Right atrium auricular region (tissue), 2 donors: ENCODE results near the gene FKBP9. TPM values are rescaled to one million over a fixed set of nuclear protein-coding genes. Genes with fewer than 3 reads are reported as not detected.
"Not testable (repeated sequence)": the region's sequence is repeated elsewhere in the genome, so short reads cannot be mapped to it uniquely, and the experiment has no call there.

Experiments
- DNase-seq: peaks from one replicate; pipeline ENCODE4 v3.0.0-alpha.2; 2019; ENCODE audit warnings: low spot score
- H3K27ac ChIP-seq, 2 donors: fragments of 200-600 bp; sonication (generic); 1 replicate in 1 of 2; 2 replicates in 1 of 2; pipeline ENCODE4 v1.5.1; 2016 to 2019
- H3K27me3 ChIP-seq, 2 donors: fragments of 200-600 bp; sonication (generic); one replicate each; pipeline versions ENCODE4 v1.5.1 to v1.6.0; 2017 to 2019
- H3K36me3 ChIP-seq: fragments of 200-600 bp; sonication (generic); one replicate; pipeline ENCODE4 v1.5.1; 2016
- H3K4me1 ChIP-seq, 2 donors: fragments of 200-600 bp; sonication (generic); one replicate each; pipeline versions ENCODE4 v1.5.1 to v1.6.0; 2017 to 2019
- H3K4me3 ChIP-seq, 2 donors: fragments of 200-600 bp; sonication (generic); 1 replicate in 1 of 2; 2 replicates in 1 of 2; pipeline ENCODE4 v1.5.1; 2017 to 2019; ENCODE audit warnings: mild to moderate bottlenecking in 1 of 2, moderate library complexity in 1 of 2
- H3K9me3 ChIP-seq, 2 donors: fragments of 200-600 bp; sonication (generic); one replicate each; pipeline ENCODE4 v1.5.1; 2019
- total RNA-seq, 2 donors: library from RNA; depleted of rRNA; stranded (reverse); fragments of >200 nt; gene quantifications; one replicate each; pipeline ENCODE4 v1.1.0, GENCODE V29; 2016
- TF ChIP-seq, protein P1 (sequence below), 2 donors: fragments of 200-600 bp; sonication (generic); IDR thresholded peaks; one replicate each; pipeline ENCODE4 v1.5.1; 2019; ENCODE audit warnings: antibody characterized with exemption in 2 of 2

FKBP9 gene, protein sequence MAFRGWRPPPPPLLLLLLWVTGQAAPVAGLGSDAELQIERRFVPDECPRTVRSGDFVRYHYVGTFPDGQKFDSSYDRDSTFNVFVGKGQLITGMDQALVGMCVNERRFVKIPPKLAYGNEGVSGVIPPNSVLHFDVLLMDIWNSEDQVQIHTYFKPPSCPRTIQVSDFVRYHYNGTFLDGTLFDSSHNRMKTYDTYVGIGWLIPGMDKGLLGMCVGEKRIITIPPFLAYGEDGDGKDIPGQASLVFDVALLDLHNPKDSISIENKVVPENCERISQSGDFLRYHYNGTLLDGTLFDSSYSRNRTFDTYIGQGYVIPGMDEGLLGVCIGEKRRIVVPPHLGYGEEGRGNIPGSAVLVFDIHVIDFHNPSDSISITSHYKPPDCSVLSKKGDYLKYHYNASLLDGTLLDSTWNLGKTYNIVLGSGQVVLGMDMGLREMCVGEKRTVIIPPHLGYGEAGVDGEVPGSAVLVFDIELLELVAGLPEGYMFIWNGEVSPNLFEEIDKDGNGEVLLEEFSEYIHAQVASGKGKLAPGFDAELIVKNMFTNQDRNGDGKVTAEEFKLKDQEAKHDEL
- 100 to 1,000 TPM in 1 of 2 donors, 10 to 100 TPM in 1; 73.3 to 129 TPM for total RNA-seq

DNA sequence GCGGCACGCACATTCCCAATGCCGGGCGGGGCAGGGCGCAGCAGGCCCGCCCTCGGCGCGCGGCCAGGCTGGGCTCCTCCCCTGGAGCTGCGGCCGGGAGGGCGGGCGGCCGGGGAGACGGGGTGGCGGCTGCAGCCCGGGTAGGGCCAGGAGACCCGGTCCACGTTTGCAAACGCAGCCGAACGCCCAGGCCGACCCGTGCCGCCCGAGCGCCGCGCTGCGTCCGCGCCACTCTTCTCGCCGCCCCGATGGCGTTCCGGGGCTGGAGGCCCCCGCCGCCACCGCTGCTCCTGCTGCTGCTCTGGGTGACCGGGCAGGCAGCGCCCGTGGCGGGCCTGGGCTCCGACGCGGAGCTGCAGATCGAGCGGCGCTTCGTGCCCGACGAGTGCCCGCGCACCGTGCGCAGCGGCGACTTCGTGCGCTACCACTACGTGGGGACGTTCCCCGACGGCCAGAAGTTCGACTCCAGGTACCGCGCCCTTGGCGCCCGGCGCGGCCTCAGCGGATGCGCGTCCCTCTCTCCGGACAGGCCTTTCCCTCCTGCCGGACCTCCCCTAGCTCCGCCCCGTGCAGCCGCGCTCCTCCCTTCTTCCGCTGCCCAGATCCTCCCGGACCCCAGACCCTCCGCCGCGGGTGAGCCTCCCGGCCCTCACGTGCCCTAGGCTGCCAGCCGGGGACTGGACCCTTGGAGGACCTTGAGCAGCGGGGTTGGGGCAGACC, at the start of gene FKBP9:
Gene FKBP9, plus strand, starts transcription at position 115 of the 720 bp plus-strand sequence. Its CDS starts 134 bp downstream, at position 249.
- Histone ChIP-seq H3K36me3 (no peaks in the 10 kb centered on the region), H3K27ac (peak within 1 kb of the TSS; percentile 89 to 97), H3K9me3 (no peaks in the 10 kb centered on the region), H3K4me1 (peaks cover 0 to 10% of the 10 kb centered on the region in 2 donors), H3K4me3 (peak within 1 kb of the TSS; percentile 94 to 97), H3K27me3 (no peaks in the 10 kb centered on the region)
- peak; percentile 66 for DNase-seq
- TF ChIP-seq, protein P1, sequence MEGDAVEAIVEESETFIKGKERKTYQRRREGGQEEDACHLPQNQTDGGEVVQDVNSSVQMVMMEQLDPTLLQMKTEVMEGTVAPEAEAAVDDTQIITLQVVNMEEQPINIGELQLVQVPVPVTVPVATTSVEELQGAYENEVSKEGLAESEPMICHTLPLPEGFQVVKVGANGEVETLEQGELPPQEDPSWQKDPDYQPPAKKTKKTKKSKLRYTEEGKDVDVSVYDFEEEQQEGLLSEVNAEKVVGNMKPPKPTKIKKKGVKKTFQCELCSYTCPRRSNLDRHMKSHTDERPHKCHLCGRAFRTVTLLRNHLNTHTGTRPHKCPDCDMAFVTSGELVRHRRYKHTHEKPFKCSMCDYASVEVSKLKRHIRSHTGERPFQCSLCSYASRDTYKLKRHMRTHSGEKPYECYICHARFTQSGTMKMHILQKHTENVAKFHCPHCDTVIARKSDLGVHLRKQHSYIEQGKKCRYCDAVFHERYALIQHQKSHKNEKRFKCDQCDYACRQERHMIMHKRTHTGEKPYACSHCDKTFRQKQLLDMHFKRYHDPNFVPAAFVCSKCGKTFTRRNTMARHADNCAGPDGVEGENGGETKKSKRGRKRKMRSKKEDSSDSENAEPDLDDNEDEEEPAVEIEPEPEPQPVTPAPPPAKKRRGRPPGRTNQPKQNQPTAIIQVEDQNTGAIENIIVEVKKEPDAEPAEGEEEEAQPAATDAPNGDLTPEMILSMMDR (IDR thresholded peaks at IDR 0.05): peak in 1 of 2 donors; percentile 16

DNA sequence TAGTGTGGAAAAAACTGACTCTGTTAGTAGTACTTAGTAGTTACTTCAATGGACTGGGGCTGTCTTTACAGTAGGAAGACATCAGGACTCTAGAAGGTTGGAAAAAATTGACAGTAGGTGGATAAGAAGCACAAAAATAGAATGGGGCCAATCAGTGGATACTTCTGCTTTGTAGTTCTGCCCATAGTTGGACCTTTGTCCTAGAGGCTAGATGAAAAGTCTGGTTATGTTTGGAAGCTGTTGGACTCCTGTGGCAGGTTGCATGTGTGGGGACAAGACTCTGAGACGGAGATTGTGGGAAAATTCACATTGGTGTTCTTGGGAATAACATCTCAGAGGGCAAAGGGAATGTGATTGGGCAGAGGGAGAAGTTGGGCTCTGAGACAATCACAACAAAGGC, 47.0 kb upstream of the FKBP9 start:
- TF ChIP-seq, protein P1 (IDR thresholded peaks at IDR 0.05): no peak

DNA sequence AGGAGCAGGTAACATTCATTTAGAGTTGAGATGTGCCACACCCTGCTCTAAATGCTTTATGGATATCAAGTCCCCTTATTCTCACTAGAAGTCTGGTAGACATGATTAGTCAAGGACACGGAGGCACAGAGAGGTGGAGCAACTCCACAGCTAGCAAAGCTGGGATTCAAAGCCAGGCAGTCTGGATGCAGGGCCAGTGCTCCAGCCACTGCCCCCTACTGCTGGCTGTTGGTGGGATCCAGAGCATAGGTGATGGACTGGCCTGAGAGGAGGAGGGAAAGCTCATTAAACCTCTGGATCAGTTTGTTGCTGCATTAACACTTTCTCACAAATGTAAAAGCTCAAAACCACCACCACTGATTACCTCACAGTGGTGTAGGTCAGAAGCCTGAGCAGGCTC, 43.1 kb upstream of the FKBP9 start:
- H3K36me3 ChIP-seq: peaks cover 43% of the 10 kb centered on the region
- no peak overlapping the region for H3K4me3 ChIP-seq
- DNase-seq: no peak
- H3K27me3 ChIP-seq: no peaks in the 10 kb centered on the region
- H3K27ac ChIP-seq: no peak overlapping the region
- peaks cover 0 to 5% of the 10 kb centered on the region in 2 donors for H3K4me1 ChIP-seq
- no peaks in the 10 kb centered on the region for H3K9me3 ChIP-seq
- TF ChIP-seq, protein P1 (IDR thresholded peaks at IDR 0.05): peak in 1 of 2 donors; percentile 9

More for the DNA sequence above, 47.0 kb upstream of the FKBP9 start:
- Histone ChIP-seq H3K4me3 (no peak overlapping the region), H3K27me3 (no peaks in the 10 kb centered on the region), H3K4me1 (peaks cover 0 to 10% of the 10 kb centered on the region in 2 donors), H3K27ac (no peak overlapping the region), H3K9me3 (no peaks in the 10 kb centered on the region), H3K36me3 (peaks cover 13% of the 10 kb centered on the region)
- no peak for DNase-seq

DNA sequence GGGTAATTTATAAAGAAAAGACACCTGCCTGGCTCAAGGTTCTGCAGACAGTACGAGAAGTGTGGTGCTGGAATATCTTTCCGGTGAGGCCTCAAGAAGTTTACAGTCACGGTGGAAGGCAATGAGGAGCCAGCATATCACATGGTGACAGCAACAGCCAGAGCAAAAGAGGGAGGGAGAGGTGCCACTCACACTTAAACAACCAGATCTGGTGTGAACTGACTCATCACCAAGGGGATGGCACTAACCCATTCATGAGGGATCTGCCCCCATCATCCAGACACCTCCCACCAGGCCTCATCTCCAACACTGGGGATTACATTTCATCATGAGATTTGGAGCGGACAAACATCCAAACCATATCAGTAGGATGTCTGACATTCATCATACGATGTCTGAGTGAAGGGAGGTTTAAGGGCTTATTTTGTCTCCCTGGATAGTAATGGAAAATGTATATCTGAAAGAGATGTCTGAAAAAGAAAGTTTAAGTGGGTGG, 42.2 kb upstream of the FKBP9 start:
- Histone ChIP-seq H3K36me3 (peaks cover 51% of the 10 kb centered on the region), H3K9me3 (no peaks in the 10 kb centered on the region), H3K4me3 (no peak overlapping the region), H3K27me3 (no peaks in the 10 kb centered on the region), H3K4me1 (no peaks in the 10 kb centered on the region), H3K27ac (no peak overlapping the region)
- no peak for DNase-seq
- TF ChIP-seq, protein P1 (IDR thresholded peaks at IDR 0.05): no peak

DNA sequence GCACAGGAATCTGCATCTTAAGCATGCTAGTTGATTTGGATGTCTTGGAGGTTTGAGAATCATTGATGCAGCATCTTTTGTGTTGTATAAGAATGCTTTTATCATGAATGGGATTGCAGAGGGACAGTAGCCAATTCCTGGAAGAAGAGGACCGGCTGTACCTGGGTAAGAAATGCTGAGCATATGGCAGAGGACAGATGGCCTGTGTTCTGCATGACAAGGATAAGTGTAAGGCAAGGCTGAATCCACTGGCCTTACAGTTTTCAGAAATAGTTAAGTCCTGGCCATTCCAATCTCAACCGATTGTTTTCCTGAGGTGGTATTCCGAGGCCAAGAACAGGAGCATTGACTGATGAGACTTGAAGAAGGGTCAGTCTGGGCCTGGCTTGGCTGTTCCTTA, 41.2 kb upstream of the FKBP9 start:
- Histone ChIP-seq H3K27me3 (no peaks in the 10 kb centered on the region), H3K4me3 (no peak overlapping the region), H3K27ac (no peak overlapping the region), H3K36me3 (peaks cover 60% of the 10 kb centered on the region), H3K4me1 (no peaks in the 10 kb centered on the region), H3K9me3 (no peaks in the 10 kb centered on the region)
- TF ChIP-seq, protein P1 (IDR thresholded peaks at IDR 0.05): no peak
- DNase-seq: no peak

DNA sequence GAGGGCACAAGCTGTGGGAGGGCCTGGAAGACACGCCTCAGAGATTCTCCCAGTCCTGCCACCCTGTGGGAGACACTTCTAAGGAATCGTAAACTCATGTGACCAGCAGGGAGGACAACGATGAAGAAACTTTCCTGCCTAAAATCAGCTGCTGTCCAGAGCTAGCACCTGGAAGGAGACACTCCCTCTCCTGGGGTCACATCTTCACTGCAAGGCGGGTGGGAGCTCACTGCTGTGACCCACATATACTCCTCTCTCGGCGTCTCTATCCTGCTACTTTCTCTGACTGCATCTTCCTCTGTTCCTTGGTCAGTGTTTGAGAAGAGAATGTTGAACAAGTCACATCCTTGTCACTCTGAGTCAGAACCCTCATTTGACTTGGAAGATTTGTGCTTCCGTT, 40.2 kb upstream of the FKBP9 start:
- DNase-seq, H3K4me1 ChIP-seq, H3K9me3 ChIP-seq, H3K4me3 ChIP-seq, H3K27me3 ChIP-seq, H3K27ac ChIP-seq: not testable (repeated sequence)
- peaks cover 65% of the 10 kb centered on the region for H3K36me3 ChIP-seq
